Activated CD4-positive, alpha-beta T cell treated with anti-CD3 and anti-CD28 coated beads, Interleukin-2, amount 50 U/mL, for 48 hours (primary cell): ENCODE data around the gene FBXL17.

Experiments used
- DNase-seq, 2 experiments: peaks; one replicate each; pipeline ENCODE4 v3.0.0-alpha.2; 2020

Gene FBXL17

DNA sequence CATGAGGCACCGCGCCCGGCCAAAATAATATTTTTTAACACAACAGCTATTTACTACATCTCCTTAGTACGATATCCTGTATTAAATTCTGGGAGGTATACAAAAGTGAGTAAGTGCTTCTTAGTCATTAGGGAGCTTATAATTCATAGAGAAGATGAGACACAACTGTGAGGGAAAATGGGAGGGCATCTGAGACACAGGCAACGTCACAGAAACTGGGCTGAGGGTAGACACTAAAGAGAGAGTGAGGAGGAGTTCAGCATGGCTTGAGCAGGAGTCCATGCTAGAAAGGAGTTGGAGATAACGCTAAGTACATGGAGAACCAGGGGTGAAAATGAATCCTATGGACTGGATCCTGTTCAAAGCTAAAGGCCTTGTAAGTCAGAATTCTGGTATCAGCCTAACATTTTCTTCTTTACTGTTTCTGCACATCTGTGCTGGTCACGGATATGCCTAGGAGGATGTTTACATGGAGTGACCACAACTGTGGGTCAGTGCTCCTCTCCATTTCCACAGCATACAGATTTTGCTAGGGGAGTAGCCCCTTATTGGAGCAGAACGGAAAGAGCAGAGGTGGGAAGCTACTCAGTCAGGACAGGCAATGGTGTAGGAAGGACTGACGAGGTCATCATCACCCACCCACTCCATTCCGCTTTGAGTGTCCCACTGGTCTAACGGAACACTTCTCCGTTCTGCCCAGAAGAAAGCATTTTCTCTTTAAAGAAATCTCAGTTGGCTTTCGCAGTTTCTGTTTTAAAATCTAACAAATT is 400.8 kb downstream of the FBXL17 start:
- DNase-seq = no peak

DNA sequence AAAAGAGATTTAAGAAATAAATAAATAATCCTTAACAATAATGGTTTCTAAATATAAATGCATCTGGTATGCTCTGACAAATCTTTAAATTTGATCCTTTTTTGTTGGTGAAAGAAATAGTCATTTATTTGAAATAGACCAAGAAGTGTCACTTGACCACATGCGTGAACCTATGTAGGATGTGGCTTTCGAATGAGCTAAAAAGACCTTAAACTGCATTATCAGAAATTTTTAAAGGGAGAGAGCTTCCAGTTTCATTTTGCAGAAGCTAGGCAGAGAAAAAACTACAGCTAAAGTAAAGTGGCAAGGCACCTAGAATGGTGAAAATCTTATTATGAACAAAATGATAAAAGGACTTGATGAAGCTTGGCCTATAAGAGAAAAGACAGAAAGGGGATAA is 402.0 kb downstream of the FBXL17 start:
- no peak for DNase-seq

DNA sequence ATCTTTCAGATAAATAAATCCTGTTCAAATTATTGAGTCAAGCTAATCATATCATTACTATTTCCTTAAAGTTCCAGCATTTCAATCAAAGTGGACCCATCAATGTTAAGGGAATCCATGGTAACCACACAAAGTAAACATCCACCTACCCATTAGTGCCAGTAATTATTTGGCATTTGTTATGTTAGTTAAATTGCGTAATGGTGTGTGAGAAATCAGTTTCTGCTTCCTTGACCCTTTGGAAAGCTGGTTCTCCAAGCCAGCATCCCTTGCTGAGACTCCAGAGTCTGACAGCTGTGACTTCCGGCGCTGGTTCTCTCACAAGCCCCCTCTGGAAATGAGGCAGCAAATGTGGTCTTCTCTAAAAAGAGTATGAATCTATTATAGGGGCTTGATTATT is 402.6 kb downstream of the FBXL17 start:
- DNase-seq = no peak

DNA sequence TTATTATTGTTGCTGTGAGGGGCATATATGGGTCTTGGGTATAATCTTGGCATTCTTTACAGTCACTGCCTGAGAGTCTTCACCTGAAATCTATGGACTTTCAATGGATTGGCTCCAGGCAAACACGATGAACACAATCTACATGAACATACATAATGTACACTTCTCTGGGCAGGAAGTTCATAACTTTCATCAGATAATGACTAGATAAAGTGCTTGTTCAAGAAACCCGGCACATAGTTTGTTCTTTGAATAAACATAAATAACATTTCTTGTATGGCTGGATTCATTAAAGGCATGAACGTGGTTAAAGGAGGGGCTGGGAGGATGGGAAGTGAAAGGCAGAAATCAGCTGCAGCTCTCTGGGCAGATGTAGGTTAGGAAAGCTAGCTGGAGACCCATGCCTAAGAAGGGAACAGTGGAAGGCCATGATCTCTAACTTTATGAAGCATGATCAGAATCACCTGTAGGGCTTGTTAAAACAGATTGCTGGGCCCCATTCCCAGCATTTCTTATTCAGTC is 404.3 kb downstream of the FBXL17 start:
- no peak for DNase-seq

DNA sequence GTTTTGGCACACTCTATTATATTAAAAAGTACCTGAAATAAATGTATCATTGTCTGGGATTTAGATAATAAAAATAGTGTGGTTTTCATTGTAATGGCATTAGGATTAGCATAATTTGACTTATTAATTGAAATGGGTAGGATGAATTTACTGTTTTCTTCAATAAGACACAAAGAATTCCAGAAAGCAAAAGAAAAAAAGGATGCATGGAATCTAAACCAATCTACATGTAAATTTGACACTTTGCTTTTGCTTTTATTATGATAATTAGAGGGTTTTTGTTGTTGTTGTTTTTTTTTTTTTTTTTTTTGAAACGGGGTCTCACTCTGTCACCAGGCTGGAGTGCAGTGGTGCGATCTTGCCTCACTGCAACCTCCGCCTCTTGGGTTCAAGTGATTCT is 406.3 kb downstream of the FBXL17 start:
- no peak for DNase-seq

DNA sequence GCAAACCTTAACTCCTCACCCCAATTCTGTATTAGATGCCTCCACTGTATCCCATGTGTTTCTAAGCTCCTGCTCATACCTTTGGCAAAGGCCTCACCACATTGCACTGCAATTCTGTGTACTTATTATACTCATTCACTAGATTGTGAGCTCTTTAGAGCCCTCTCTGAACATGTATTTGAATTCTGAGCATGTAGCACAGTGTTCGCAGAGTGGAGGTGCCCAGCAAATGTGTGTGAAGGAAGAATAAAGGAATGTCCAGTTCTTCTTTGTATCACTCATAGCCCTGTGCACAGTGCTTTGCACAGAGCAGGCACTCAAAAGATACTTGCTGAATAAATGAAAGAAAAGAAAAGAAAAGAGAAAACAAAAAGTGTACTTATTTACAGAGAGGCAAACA is 410.1 kb downstream of the FBXL17 start:
- no peak for DNase-seq

DNA sequence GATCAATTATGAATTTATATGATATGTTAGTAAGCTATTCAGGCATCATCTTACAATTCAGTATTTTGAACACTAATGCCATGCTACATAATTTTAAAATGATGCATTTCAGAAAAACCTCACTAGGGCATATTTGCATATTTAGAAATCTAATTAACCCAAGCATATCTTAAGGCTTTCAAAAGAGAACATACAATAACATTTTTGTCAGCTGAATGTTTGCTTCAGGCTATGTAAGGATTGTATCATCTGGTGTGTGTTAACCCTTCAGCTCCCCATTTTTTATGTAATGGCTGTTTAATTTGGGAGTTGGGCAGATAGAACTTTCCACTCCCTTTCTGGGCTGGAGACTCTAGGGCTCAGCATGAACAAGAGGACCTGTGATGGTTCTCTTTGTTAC is 412.1 kb downstream of the FBXL17 start:
- DNase-seq = no peak

DNA sequence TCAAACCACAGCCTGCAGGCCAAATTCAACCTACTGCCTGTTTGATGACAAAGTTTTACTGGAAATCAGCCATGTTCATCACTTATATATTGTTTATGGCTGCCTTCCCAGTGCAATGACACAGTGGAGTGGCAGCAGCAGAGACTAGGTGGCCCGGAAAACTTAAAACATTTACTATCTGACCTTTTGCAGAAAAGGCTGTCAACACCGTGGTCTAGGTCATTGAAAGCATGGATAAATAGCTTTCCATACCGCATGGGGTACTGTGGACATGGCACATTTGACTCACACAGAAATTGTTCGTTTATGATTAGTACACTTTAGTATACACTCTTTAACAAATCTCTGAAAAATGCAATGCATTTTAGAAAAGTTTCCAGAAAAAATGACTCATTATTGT is 412.9 kb downstream of the FBXL17 start:
- no peak for DNase-seq

DNA sequence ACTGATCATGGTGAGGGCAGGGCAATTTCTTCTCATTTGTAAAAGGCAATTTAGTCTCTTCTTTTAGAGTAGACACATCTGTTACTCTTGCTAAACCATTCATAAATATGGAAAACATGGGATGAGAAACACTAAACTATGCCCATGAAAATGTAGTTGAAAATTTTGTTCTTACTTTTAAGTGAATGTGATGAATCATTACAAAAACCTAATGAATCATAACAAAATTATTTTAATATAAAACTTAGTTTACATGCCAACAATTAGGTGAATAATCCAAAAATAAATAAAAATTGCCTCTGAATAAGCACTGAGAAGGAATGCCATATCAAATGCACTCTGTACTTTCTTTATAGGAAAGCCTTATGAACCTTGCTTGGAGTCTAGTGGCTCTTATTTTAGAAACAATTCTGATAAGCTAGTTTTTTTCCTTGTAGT is 413.5 kb downstream of the FBXL17 start:
- DNase-seq = no peak

DNA sequence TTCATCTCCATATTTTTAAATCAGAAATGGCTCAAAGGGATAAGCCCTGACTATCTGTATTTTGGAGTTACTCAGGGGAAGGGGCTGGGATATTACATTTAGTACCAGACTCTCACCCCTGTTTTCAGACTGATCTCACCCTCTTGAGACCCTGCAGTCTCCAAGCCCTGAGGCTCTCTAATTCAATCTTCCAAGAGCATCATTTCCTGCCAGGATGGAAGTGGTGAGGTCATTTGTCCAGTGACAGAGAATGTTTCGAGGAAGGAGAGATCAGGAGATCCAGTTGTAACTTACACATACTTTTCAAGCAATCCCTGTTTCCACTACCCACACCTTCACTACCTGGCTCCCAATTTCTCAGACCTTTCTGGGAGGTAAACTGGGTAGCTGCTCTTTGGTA is 415.7 kb downstream of the FBXL17 start:
- DNase-seq = no peak

DNA sequence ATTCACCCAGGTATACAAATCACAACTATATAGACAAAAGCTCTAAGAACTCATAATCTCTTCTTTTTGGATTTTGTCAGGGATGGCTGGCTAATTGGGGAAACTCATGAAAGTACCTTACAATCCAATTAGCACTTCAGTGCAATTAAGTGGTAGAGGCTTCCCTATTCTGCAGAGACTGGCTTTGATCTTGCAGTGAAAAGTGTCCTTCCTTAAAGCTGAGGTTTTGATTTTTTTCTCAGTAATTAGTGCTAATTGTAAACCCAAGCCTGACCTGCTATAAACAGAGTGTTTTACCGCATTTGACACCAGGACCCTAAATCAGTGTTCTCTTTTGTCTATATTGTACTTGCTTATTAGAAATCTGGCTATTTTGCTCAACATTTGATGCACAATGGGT is 417.2 kb downstream of the FBXL17 start:
- no peak for DNase-seq

DNA sequence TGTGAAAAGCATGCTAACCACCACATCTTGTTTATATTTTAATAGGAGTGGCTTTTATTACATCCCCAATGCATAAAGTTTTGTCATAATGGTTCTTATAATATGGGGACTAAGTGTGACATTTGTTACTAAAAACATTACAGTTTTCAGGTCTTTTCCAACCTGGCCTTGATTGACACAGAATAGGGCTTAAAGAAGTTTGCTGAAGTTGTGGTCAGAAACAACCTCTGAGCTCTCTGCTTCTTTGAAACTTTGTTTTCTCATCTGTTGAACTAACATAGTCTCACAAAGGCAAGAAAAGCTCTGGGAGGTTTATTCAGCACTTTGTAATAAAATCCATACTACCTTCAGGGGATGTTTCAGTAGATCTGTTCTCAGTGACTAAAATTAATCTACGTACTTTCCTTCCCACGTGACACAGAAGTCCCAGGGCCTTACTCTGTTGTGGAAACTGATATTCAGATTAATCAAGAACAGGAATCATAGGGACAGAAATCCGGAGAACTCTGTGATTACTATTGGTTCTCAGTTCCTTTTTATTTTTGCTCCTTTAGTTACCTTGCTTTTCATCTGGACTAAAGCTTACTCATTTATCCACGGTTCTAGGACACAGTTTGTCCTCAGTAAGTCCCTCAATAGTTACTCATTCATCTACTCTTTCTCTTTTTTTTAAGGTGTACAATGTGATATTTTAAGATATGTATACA is 422.2 kb downstream of the FBXL17 start:
- no peak for DNase-seq

DNA sequence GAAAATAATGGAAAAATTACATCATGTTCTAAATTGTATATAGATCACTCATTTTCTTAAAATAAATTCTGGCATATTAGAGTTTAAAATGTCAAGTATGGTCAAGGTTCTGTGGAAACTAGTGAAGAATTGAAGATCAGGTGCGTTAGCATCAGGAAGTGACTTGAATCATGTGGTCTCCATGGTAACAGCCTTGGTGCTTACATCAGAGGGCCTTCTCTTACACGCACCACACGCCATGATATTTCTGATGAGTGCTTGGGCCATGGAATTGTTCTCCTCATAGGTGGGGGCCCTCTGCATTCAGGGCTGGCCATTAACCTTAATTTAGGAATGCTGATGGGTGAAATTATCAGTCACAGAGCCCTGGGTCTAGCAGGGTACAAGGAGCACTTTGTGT is 423.0 kb downstream of the FBXL17 start:
- DNase-seq = no peak

DNA sequence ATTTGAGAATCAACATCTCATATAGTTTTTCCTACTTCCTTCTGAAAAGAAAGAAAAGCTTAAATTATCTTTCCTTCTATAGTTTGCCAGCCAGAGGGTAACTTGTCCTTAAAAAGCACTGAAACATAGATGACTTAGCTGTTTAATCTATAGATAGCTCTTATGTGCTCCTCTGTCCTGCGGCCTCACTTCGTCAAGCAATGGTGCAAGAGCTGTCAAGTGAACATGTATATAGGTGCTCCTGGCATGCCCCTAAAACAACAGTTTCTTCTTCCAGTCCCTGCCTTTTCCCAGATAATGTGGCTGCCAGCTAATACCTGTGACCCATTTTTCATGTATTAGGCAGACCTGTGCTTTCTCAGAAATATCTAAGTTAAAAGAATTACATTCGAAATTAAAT is 423.5 kb downstream of the FBXL17 start:
- DNase-seq = no peak

DNA sequence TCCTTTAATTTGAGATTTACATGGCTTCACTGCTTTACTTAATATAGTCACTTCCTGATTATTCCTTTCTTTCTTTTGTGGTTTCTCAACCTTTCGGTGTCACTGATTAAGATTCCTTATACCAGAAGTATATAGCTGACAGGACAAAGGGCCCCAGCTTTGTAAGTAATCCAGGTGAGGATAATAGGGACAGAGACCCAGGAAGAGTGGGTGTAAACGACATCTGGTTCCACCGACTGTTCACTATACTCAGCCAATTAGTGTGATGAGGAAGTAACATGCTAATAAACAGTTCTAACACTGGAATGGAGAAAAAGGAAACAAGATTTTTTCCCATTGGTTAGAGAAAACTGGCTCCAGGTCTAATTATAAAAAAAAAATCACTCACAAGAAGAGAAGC is 424.8 kb downstream of the FBXL17 start:
- DNase-seq = no peak

DNA sequence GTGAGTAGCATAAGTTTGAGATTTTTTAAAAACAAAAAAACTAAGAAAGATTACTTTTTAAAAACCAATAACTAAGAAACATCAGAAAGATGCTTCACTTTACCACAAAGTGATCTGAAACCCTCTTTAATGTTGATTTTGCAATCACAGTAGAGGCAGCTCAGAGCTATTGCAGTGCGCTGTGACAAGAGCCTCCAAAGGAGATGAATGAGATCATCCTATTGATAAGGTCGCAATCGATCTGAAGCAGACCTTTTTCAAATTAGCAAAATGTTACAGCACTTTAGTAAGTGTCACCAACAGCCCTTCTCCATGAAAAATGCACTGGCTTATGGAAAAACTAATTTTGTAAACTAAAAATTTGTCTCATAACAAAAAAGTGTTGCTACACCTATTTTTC is 426.6 kb downstream of the FBXL17 start:
- no peak for DNase-seq

DNA sequence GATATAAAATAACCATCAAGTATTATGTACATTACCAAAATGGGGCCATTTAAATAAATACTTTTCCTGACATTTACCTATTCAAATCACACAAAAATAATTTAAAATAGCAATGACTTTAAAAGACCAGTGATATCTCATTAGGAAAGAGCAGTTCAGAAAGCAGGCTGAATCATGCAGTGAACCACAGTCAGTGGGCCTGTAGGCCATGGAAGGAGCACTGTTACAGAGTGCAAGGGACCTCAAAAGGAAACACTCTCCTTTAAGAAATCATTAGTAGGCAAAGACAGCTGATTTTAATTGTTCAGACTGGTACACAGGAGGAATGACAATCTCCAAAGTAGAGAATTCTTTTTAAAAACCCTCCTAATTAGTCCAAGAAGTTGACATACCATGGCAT is 427.6 kb downstream of the FBXL17 start:
- no peak for DNase-seq

DNA sequence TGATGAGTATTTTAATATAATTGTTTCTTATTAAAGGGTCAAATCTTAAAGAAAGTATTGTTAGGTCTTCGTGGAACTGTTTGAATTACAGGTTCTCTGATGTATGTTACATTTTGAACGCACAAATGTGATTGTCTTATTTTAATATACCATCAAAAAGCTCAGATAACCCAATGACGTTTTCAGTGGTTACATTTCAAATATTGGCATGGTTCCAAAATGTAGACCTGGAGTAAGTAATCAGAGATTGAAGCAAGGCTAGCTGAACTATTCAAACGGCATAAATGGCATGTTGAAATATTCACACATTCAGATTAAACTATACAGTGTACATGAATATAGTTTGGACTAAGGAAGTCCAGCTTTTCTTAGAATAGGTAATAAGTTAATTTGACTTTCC is 429.4 kb downstream of the FBXL17 start:
- DNase-seq = no peak

DNA sequence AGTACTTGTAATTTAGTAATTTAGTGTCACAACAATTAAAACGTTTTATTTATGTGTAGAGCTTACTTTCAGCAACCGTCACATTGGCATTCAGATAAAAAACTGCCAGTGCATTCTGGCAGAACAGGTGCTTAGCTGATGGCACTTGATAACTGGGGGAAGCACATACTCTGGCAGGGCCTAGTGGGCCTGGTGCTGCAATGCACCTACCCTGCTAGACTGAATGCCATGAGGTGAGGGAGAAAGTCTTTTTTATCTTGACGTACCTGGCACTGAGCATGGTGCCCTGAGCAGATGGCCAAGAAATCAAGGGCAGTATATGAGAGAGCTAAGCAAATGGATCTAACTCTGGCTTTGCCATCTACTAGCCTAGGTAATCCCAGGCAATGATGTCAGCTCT is 430.6 kb downstream of the FBXL17 start:
- no peak for DNase-seq

DNA sequence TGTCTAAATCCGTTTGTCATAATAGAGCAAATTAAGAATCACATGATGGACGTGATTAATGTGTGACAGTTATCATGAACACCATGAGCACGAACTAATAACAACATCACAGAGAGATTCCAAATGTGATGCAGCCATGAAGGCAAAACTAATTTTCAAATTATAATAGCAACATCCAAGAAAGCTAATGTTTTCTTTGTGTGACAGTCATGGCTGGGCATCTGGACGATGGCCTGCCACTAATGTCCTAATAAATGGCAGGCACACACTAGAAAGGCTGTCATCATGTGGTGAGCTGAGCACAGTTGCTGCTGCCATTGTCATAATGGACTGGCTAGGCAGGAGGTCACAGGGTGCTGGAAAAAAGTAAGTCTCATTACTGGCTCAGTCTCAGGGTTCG is 431.1 kb downstream of the FBXL17 start:
- DNase-seq = no peak

DNA sequence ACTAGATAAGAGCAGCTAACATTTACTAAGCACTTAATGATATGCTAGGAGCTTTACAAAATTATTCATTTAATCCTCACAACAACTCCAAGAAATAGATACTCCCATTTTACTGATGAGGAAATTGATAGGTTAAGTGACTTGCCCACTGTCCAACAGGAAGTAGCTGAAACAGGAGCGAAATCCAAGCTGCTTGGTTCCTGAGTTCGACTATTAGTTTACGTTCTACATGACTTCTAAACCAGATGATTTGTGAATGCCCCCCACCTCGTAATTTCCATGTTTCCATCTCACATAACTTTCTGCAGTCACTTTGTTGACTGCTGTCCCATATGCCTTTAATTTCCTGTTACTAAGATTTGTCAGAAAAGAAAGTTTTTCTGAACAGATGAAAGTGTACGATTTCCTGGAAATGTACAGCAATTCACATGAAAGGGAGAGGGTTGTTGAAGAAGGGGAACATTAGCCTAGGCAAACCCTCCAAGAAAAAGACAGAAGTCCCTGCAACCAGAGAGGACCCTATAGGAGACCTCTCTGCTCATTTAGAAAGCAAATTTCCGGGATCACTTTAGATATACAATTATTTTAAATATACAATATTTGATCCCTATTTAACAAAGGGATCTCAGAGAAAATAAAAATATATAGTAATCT is 432.1 kb downstream of the FBXL17 start:
- DNase-seq = no peak

DNA sequence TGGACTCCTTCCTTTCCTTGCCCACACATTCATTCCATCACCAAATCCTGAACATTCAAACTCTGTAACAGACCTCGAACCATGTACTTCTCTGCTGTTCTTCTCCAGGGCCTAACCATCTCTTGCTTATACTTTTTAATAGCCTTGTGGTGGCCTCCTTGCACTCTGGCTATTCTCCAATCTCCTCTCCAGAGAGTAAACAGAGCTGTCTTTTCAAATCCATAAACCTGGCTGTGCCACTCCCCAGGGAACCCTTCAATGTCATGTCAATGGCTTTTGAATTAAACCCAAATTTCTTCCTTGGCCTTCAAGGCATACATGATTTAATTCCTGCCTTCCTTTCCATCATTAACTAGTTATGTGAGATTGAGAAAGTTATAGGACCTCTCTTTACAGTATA is 433.5 kb downstream of the FBXL17 start:
- DNase-seq = no peak

DNA sequence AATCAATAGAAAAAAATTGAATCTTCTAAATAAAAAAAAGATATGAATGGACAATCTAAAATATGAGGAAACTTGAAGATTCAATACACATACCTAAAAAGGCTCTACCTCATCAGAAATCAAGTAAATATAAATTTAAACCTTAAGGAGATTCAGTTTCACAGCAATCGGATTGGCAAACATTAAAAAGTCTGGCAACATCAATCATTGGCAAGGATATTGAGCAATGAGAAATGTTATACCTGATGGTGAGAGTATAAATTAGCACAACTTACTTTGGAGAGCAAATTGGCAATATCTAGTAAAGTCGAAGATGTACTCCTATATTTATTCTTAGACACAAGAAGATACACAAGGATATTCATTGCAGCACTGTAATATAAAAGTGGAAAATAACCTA is 436.8 kb downstream of the FBXL17 start:
- DNase-seq = no peak

DNA sequence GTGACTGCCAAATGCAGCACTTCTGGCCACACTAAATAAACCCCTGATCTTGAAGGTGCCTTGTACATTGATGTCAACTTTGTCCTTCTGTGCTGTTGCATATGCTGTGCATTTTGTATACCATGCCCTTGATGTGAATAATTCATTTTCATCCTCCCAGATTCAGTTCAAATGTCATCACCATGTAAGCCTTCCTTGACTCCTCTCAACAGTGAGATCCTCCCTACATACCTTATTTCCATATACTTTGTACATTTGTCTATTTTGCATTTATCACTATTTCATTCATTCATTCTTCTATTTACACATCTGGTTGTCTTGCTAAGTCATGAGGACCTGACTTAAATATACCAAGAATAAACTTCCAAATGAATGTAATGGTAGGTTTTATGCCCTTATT is 438.0 kb downstream of the FBXL17 start:
- DNase-seq = no peak
